ENCODE measurements around the gene GALR2.

GALR2 gene

DNA sequence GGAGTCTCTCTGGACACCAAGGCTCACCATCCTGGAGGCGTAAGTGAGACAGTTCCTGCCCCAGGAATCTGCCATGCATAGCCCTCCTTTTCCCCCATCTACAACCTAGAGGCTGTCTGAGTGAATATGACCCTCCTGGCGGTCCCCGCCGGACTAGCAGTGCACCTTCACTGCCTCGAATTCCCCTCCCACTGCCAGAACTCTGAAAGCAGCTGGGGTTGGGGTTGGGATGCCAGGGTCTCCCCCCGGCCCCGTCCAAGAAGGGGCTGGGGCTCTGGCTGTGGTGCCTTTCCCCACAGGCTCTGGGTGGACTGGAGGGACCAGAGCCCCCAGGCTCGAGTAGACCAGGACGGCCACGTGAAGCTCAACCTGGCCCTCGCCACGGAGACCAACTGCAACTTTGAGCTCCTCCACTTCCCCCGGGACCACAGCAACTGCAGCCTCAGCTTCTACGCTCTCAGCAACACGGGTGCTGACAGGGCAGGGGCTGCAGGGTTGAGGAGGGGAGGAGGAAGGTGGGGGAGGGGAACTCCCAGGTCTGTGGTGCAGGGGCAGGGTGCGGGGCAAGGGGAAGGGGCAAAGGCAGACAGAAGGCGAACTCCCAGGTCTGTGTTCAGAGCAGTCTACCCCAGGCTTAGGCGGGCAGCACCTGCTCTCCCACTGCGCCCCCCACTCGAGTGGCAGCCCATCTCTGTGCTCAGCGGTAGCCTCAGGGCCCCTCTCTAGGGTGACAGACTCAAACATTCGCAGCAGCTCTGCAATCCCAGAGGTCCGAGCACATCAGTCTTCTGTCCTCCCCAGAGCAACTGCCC lies 5.6 kb downstream of the GALR2 start:
- DNase-seq (ENCODE audit: low read depth), result no peak

GRCh38 chr17:76080768-76081287 lies 6.2 kb downstream of the GALR2 start:
- no peak for DNase-seq (ENCODE audit: low read depth)

GRCh38 chr17:76081295-76082210 lies 7.0 kb downstream of the GALR2 start:
- DNase-seq (ENCODE audit: low read depth), result no peak

DNA sequence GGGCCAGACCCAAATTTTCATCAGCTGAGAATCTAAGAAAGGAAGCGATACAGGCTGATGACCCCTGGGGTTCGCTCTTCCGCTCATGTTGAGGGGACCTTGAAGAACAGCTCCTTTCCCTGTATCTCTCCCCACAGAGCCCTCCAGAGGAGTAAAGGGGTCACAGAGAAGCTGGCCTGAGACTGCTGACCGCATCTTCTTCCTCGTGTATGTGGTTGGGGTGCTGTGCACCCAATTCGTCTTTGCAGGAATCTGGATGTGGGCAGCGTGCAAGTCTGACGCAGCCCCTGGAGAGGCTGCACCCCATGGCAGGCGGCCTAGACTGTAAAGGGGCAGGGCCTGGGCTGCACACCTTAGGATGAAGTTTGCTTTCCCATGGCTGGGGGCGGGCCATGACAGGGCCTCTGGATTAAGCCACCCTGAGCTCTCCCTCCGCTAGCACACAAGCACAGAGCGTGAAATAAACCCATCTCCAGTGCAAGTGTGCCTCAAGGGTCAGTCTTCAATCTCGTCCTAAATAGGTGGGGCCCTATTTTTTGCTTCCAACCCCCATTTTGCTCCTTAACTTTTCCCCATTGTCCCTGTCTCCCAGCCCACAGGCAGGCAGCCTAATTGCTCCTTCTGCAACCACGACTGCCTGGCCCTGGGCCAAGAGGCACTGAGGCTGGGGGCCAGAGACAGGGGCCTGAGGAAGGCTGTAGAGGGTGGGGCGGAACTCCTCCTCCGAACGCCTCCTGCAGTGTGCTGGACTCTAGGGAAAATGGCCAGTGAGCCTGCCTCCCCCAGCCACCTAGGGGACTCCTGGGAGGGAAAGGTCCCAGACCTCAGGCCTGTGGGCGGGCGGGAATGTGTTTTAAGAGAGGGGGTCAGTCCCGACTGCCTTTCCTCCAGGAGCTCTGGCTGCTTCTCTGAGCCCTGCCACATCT lies 8.0 kb downstream of the GALR2 start:
- DNase-seq (ENCODE audit: low read depth), result no peak

DNA sequence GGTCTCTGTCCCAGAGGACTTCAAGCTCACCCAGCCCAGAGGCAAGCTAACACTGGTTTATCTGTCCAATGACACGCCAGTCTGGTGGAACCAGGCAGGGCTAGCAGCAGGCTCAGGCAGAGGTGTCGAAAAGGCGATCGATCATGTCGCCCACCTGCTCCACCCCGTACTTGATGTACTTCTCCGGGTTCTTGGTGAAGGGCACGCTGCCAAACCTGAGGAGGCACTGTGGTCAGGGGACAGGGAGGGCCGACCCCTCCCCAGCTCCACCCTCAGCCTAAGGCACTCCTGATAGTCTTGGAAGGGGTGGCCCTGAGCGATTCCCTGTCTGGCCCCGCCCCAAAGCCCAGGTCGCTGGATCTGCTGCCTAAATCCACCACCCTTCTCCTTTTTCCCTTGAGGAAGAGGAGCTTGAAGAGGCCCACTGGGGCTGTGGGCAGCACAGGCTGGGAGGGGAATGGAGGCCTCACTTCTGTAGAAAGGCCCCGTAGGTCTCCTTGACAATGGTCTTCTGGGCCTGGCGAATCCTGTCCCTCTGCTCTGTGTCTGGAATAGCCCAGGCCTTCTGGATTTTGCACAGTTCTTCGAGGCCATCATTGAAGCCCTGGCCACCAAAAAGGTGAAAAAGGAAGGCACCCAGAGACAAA lies 9.1 kb downstream of the GALR2 start:
- no peak for DNase-seq (ENCODE audit: low read depth)

GRCh38 chr17:76085066-76085730 lies 10.6 kb downstream of the GALR2 start:
- DNase-seq (ENCODE audit: low read depth), result no peak

DNA sequence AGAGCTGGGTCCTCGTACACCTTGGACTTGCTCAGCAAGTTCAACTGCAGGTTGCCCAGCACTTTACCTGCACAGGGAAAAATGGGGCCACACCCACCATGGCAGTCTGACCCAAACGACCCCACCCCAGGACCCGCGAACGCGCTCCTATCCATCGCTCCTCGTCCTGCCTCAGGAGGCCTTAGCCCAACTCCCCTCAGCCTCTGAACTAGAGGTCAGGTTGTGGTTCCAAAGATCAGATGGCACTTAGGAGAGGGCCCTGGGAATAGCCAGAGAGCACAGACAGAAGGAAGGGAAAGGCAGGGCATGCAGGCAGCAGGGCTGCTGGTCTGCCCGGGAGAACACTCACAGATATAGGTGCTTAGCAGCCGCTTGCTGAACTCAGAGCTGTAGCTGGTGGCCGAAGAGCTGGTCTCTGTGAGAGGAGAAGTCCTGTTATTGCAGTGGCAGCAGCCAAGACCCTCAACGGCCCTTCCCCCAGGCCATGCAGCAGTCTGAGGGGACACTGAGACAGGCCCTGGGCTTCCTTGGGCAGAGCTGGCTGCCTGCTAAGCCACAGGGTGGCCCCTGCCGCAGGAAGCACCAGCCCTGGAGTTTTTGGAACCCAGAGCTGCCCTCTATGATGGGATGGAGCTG lies 11.3 kb downstream of the GALR2 start:
- DNase-seq (ENCODE audit: low read depth), result no peak

- no peak for DNase-seq (ENCODE audit: low read depth)
These were observed 11.8 kb downstream of the GALR2 start for GRCh38 chr17:76086384-76086783.

GRCh38 chr17:76087531-76087930 lies 12.9 kb downstream of the GALR2 start:
- DNase-seq (ENCODE audit: low read depth), result no peak

GRCh38 chr17:76088041-76088867 lies 13.7 kb downstream of the GALR2 start:
- no peak for DNase-seq (ENCODE audit: low read depth)

DNA sequence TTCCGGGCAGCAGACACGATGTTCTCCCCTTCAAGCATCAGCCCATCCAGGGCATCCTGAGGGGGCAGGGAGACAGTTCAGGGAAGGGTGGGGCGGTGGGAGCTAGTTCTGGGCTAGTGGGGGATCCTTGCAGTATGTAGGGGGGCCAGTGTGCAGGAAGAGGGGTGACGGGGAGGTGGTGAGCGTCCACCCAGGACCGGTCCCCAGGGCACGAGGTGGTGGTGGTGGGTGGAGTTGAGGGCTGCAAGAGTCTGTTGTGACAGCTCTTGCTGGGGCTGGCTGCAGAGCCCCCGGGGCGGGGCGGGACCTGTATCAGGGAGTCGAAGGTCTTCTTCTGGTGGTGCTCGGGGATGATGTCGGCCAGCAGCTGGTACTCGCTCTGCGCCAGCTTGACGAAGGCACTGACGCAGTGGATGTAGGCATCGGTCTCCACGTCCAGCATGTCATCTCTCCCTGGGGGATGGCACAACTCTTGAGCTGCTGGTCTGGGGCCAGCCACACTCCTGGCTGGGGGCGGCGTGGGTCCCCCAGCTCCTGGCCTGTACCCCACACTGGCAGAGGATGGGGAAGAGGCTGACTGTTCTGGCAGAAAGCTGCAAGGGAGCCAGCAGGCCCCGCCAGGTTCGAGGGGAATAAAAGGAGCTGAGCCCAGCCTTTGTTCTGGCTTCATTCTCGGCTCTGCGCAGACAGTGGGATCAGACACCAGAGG lies 14.4 kb downstream of the GALR2 start:
- no peak for DNase-seq (ENCODE audit: low read depth)

DNA sequence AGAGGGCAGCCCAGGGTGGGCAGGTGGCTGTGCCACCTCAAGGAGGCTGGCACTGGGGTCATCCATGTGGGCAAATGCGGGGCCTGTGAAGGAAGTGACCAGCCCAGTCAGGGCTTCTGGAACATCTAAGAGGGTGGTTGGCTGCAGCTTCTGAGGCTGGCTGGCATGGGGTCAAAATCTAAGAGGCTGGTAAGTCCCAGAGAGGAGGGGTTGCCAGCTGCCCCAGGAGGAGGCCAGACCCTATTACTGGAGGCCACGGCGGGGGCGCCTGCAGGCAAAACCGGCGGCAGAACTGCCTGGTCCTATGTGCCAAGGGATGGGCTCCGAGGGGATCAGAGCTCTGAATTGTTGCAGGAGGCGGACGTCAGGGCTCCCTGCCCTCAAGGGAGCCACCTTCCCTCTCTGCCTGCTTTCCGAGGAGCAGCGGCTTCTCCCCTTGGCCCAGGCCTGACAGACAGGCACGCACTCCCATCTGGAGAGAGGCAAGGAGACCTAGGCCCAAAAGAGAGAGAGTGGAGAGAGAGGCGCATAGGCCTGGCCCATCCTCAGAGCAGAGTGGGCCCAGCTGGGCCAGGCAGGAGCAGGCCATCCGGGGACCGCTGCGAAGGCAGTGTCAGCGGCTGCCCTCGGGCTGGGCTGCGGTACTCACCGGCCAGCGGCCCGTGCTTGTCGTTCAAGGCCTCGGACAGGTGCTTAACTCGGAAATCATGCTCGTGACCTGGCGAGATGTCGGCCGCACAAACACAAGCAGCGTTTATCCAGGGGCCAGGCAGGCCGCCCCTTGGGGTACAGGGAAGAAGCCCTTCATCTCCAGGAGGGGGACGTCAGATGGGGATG lies 15.3 kb downstream of the GALR2 start:
- no peak for DNase-seq (ENCODE audit: low read depth)

GRCh38 chr17:76090517-76091129 lies 16.0 kb downstream of the GALR2 start:
- no peak for DNase-seq (ENCODE audit: low read depth)

- no peak for DNase-seq (ENCODE audit: low read depth)
These were observed 17.1 kb downstream of the GALR2 start for GRCh38 chr17:76091526-76092286.

DNA sequence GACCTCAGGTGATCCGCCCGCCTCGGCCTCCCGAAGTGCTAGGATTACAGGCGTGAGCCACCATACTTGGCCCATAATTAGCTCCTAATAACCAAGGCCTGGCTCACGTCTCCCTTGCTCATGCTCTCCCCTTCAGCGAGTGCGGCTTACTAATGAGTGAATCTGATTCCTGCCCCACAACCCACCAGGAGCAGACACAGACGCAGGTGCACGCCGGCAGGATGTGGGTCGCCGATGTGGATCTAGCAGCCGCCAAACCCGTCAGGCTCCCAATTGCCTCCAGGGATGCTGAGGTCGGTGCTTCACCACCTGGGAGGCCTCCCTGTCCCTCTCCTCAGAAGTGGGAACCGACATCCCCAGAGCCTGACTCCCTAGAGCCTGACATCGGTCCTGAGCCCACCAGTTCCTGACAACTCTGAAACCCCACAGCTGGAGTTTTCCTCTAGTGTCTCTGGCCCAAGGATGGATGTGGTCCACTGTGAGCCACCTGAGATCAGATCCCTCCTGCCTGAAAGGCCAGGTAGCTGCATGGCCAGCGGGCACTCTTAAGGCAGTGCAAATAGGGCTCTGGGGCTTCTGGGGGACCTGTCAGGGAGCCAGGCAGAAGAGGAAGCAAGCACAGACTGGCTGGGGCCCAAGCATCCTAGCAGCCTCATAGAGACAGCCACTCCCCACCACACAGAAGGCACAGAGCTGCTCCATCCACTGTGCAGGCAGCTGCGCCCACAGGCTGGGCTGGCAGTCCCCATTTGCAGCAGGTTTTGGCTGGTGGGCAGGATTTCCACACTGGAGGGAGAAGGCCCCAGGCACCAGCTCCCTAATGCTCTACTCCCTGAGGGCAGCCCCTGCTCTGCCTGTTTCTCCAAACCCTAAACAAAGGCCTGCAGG lies 18.2 kb downstream of the GALR2 start:
- DNase-seq (ENCODE audit: low read depth), result no peak
